22Rv1 (cell line): ENCODE data around the gene FERD3L.

Source experiments
- H3K27ac ChIP-seq: fragments of 450-650 bp; 2 replicates; pipeline ENCODE4 v1.5.1; 2017
- ZFX ChIP-seq: fragments of 450-650 bp; IDR thresholded peaks from 2 replicates; pipeline ENCODE4 v1.6.1; 2017; ENCODE audit warnings: antibody characterized with exemption, borderline replicate concordance
- TF ChIP-seq, protein P1 (sequence below): fragments of 450-650 bp; IDR thresholded peaks from 2 replicates; pipeline ENCODE4 v1.5.1; 2017; ENCODE audit warnings: mild to moderate bottlenecking

Gene FERD3L

GRCh38 chr7:19105546-19105945 lies 39.7 kb downstream of the FERD3L start:
- TF ChIP-seq, protein P1, sequence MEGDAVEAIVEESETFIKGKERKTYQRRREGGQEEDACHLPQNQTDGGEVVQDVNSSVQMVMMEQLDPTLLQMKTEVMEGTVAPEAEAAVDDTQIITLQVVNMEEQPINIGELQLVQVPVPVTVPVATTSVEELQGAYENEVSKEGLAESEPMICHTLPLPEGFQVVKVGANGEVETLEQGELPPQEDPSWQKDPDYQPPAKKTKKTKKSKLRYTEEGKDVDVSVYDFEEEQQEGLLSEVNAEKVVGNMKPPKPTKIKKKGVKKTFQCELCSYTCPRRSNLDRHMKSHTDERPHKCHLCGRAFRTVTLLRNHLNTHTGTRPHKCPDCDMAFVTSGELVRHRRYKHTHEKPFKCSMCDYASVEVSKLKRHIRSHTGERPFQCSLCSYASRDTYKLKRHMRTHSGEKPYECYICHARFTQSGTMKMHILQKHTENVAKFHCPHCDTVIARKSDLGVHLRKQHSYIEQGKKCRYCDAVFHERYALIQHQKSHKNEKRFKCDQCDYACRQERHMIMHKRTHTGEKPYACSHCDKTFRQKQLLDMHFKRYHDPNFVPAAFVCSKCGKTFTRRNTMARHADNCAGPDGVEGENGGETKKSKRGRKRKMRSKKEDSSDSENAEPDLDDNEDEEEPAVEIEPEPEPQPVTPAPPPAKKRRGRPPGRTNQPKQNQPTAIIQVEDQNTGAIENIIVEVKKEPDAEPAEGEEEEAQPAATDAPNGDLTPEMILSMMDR = no peak
- TF ChIP-seq ZFX = no peak
- H3K27ac ChIP-seq = no peak overlapping the region

DNA sequence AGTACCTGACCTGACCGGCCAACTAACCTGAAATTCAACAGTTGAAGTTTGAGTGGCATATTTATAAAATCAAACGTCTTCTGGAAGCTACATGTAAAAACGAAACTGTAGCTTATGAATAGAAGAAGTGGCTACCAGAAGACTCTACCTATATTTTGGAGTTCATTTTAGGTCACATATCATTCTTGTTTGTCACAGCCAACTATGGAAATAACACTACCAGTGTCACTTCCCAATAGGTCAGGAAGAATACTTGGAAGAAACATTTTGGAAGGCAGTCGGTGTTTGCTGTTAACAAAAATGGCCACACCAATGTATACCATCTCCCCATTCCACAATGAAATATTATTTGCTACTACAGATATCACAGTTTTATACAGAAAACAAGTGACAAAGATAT lies 40.4 kb downstream of the FERD3L start:
- TF ChIP-seq, protein P1 = no peak
- no peak for TF ChIP-seq ZFX
- no peak overlapping the region for H3K27ac ChIP-seq

DNA sequence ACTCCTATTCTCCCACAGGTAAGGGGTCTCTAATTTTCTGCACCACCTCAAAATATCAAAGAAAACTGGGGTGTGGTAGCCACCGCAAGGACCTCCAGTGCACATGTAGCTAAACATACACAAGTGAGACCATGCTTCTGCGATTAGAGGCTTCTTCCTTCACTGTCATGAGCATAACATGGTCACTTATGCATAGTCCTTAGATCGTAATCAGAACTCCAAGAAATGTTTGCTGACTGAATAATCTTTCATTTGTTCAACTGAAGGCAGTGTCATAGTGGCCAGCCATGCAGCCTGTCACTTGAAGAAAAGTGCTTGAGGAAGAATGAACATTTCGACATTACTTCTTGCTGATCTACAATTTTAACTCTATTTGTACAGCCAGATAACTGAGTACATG lies 42.3 kb downstream of the FERD3L start:
- no peak overlapping the region for H3K27ac ChIP-seq
- TF ChIP-seq, protein P1 = no peak
- TF ChIP-seq ZFX = no peak

DNA sequence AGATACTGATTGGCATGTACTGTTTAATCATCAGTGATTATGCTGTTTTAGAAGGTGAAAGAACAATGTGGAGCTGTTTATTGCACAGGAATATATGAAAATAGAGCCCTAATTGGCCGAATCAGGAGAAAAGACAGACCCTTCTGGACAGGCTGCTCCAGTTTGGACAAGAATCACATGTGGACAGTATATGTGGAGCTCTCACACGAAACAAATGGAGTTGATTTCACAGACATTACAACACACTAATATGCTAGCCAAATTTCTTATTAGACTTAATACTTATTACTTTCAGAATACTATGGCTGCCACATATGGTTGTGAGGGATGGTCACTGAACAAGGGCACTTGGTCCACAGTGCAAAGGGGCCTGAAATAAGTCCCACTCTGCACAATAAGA lies 43.3 kb downstream of the FERD3L start:
- no peak for TF ChIP-seq ZFX
- TF ChIP-seq, protein P1 = no peak
- no peak overlapping the region for H3K27ac ChIP-seq

- H3K27ac ChIP-seq = no peak overlapping the region
- no peak for TF ChIP-seq ZFX
- TF ChIP-seq, protein P1 = no peak
Measured at GRCh38 chr7:19101472-19101871, 43.7 kb downstream of the FERD3L start.

GRCh38 chr7:19099924-19100323 lies 45.3 kb downstream of the FERD3L start:
- no peak for TF ChIP-seq ZFX
- TF ChIP-seq, protein P1 = no peak
- H3K27ac ChIP-seq = no peak overlapping the region

GRCh38 chr7:19099194-19099593 lies 46.0 kb downstream of the FERD3L start:
- TF ChIP-seq, protein P1 = no peak
- no peak for TF ChIP-seq ZFX
- no peak overlapping the region for H3K27ac ChIP-seq
